Endothelial cell of umbilical vein (primary cell): ENCODE data around the gene TTC21A. TPM values are rescaled to one million over a fixed set of nuclear protein-coding genes. Genes with fewer than 3 reads are reported as not detected.

Experiments used
- BruUV-seq: library from RNA; stranded (reverse); fragments of 400-500 nt; replicated peaks from 2 replicates; lab custom pipeline; 2021; lab: Mats Ljungman, UMichigan
- CTCF ChIA-PET: fragments of 300-600, 350-600 bp; sonication (Branson Sonifier 250); formaldehyde crosslinking; loops from one replicate; lab custom pipeline; 2021; ENCODE audit warnings: antibody characterized with exemption, inconsistent platforms; lab: Charles Lee
- POLR2A ChIA-PET: fragments of 300-600, 350-600 bp; sonication (Branson Sonifier 250); formaldehyde crosslinking; loops from one replicate; lab custom pipeline; 2021; ENCODE audit warnings: antibody characterized with exemption, inconsistent platforms; lab: Charles Lee
- DNase-seq: peaks from one replicate; pipeline ENCODE4 v3.0.0-alpha.2; 2011; ENCODE audit warnings: low read depth, low spot score
- FAIRE-seq: peaks from 2 replicates; lab custom pipeline; 2011; peaks lifted over from hg19 to GRCh38; lab: Jason Lieb, UNC
- H2AFZ ChIP-seq: 2 replicates; pipeline ENCODE4 v1.6.0; 2012; ENCODE audit warnings: low read depth, low read length, control low read depth, inconsistent platforms
- H3K27ac ChIP-seq: 2 replicates; pipeline ENCODE4 v1.5.1; 2011; ENCODE audit warnings: low read depth, mild to moderate bottlenecking, control low read depth, low read length, moderate library complexity; ENCODE audit not compliant: insufficient read depth
- H3K27me3 ChIP-seq, 2 experiments: 2 replicates each; pipeline versions ENCODE4 v1.6.0 to v1.6.1; 2011; ENCODE audit warnings: low read length in 2 of 2, mixed read lengths in 1 of 2; ENCODE audit not compliant: control insufficient read depth in 2 of 2, insufficient read depth in 2 of 2
- H3K36me3 ChIP-seq, 2 experiments: 2 replicates in 1 of 2; 3 replicates in 1 of 2; pipeline ENCODE4 v1.5.1; 2011; ENCODE audit warnings: low read length in 2 of 2, mild to moderate bottlenecking in 1 of 2, moderate library complexity in 1 of 2; ENCODE audit not compliant: control insufficient read depth in 2 of 2, insufficient read depth in 2 of 2; ENCODE audit errors: extremely low read depth in 1 of 2
- H3K4me1 ChIP-seq: 3 replicates; pipeline ENCODE4 v1.5.1; 2011; ENCODE audit warnings: mild to moderate bottlenecking, low read length; ENCODE audit not compliant: control insufficient read depth, insufficient read depth; ENCODE audit errors: extremely low read depth
- H3K4me2 ChIP-seq: 2 replicates; pipeline ENCODE4 v1.6.1; 2011; ENCODE audit warnings: low read length, control low read depth, mixed read lengths; ENCODE audit not compliant: insufficient read depth
- H3K4me3 ChIP-seq, 3 experiments: fragments of 200-600 bp in 1 of 3; sonication (generic), shearing (Covaris generic) in 1 of 3; replicated peaks in 1 of 3; 2 replicates each; pipeline ENCODE4 v1.5.1; 2011 to 2016; ENCODE audit warnings: control low read depth in 3 of 3, low read length in 3 of 3, mild to moderate bottlenecking in 2 of 3, inconsistent platforms in 1 of 3, low read depth in 1 of 3, moderate library complexity in 1 of 3; ENCODE audit not compliant: insufficient read depth in 1 of 3
- H3K79me2 ChIP-seq: 2 replicates; pipeline ENCODE4 v1.6.0; 2012; ENCODE audit warnings: low read length, inconsistent platforms; ENCODE audit not compliant: control insufficient read depth, insufficient read depth
- H3K9ac ChIP-seq: replicated peaks from 2 replicates; pipeline ENCODE3; 2011; ENCODE audit warnings: low read length, control low read depth; ENCODE audit not compliant: insufficient read depth; ENCODE audit errors: extremely low read depth
- H3K9me1 ChIP-seq: replicated peaks from 3 replicates; pipeline ENCODE4 v1.6.0; 2011; ENCODE audit warnings: mild to moderate bottlenecking, low read length; ENCODE audit not compliant: control insufficient read depth, insufficient read depth; ENCODE audit errors: extremely low read depth
- H3K9me3 ChIP-seq: replicated peaks from 2 replicates; pipeline ENCODE4 v1.5.1; 2012; ENCODE audit warnings: low read length, inconsistent platforms; ENCODE audit not compliant: control insufficient read depth, insufficient read depth
- H4K20me1 ChIP-seq: replicated peaks from 2 replicates; pipeline ENCODE3; 2011; ENCODE audit warnings: mild to moderate bottlenecking, low read length; ENCODE audit not compliant: control insufficient read depth, insufficient read depth; ENCODE audit errors: extremely low read depth
- EZH2 ChIP-seq: IDR thresholded peaks from 2 replicates; pipeline ENCODE4 v1.6.1; 2012; ENCODE audit warnings: borderline replicate concordance, low read depth, mild to moderate bottlenecking, moderate library complexity, low read length, inconsistent platforms; ENCODE audit not compliant: severe bottlenecking
- FOS ChIP-seq: IDR thresholded peaks from 2 replicates; pipeline ENCODE4 v1.6.1; 2011; ENCODE audit warnings: mild to moderate bottlenecking, low read length, moderate library complexity, borderline replicate concordance; ENCODE audit not compliant: insufficient read depth
- GATA2 ChIP-seq: IDR thresholded peaks from 2 replicates; pipeline ENCODE4 v1.7.0; 2011; ENCODE audit warnings: low read depth, mild to moderate bottlenecking, moderate library complexity, mixed read lengths, low read length; ENCODE audit not compliant: insufficient read length, insufficient read depth
- JUN ChIP-seq: IDR thresholded peaks from 2 replicates; pipeline ENCODE4 v1.6.1; 2011; ENCODE audit warnings: borderline replicate concordance, low read depth; ENCODE audit not compliant: insufficient read length, insufficient read depth
- MYC ChIP-seq: IDR thresholded peaks from one replicate; pipeline ENCODE4 v1.6.1; 2011; ENCODE audit warnings: mild to moderate bottlenecking, low read depth, low read length
- POLR2A ChIP-seq: IDR thresholded peaks from 2 replicates; pipeline ENCODE4 v1.6.1; 2012; ENCODE audit warnings: low read depth, mild to moderate bottlenecking, control low read depth, low read length
- POLR2AphosphoS5 ChIP-seq: IDR thresholded peaks from 2 replicates; pipeline ENCODE4 v1.6.1; 2012; ENCODE audit warnings: low read depth, mild to moderate bottlenecking, control low read depth, low read length, moderate library complexity; ENCODE audit not compliant: insufficient read depth
- dilution Hi-C: fragments of 300-500 bp; cut with MboI; formaldehyde crosslinking; loops from one replicate; pipeline ENCODE4 v1.15.0; 2019; ENCODE audit warnings: low sequenced_read_pairs; ENCODE audit not compliant: extremely low pct_ligation_motif_present
- intact Hi-C: fragments of 100-400 bp; cut with micrococcal nuclease; formaldehyde crosslinking; loops from one replicate; pipeline ENCODE4 v1.10.0; 2022
- polyA plus RNA-seq, 4 experiments: library from polyadenylated mRNA; depleted of rRNA in 3 of 4; stranded (reverse) in 3 of 4; unstranded in 1 of 4; fragments of >200 nt; gene quantifications; 2 replicates each; pipeline versions ENCODE4 v1.2.1 to v1.2.3, GENCODE V29; 2011 to 2012; ENCODE audit warnings: missing spikeins in 1 of 4
- total RNA-seq: library from RNA; stranded (reverse); gene quantifications from 2 replicates; pipeline ENCODE4 v1.2.3, GENCODE V29; 2021
- TF ChIP-seq, protein P1 (sequence below): IDR thresholded peaks from 2 replicates; pipeline ENCODE4 v1.6.1; 2011; ENCODE audit not compliant: insufficient read depth, insufficient read length
- TF ChIP-seq, protein P2 (sequence below), 2 donors: IDR thresholded peaks; 1 replicate in 1 of 2; 2 replicates in 1 of 2; pipeline ENCODE4 v1.5.1; 2011; ENCODE audit warnings: low read length in 2 of 2, mild to moderate bottlenecking in 2 of 2, moderate library complexity in 2 of 2, control low read depth in 1 of 2, inconsistent platforms in 1 of 2, low read depth in 1 of 2; ENCODE audit not compliant: insufficient read depth in 1 of 2; ENCODE audit errors: extremely low read depth in 1 of 2

Gene TTC21A
- total and polyA plus RNA-seq, 2 donors (not counting 3 experiments of a cell fraction or from before 2014, with no cell fraction given) = 4.7 to 7.8 TPM

DNA sequence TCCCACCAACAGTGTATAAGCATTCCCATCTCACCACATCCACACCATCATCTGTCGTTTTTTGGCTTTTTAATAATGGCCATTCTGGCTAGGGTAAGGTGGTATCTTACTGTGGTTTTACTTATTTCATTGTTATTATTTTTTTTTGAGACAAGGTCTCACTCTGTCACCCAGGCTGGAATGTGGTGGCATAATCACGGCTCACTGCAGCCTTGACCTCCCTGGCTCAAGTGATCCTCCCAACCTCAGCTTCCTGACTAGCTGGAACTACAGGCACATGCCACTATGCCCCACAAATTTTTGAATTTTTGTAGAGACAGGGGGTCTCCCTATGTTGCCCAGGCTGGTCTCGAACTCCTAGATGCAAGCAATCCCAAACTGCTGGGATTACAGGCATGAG is 56.9 kb downstream of the TTC21A start:
- H3K36me3 ChIP-seq = no peaks in the 10 kb centered on the region
- no peak for TF ChIP-seq FOS
- TF ChIP-seq MYC = no peak
- TF ChIP-seq JUN = no peak
- TF ChIP-seq POLR2A = no peak
- no peak for TF ChIP-seq GATA2
- TF ChIP-seq, protein P1, sequence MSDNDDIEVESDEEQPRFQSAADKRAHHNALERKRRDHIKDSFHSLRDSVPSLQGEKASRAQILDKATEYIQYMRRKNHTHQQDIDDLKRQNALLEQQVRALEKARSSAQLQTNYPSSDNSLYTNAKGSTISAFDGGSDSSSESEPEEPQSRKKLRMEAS = no peak
- TF ChIP-seq, protein P2, sequence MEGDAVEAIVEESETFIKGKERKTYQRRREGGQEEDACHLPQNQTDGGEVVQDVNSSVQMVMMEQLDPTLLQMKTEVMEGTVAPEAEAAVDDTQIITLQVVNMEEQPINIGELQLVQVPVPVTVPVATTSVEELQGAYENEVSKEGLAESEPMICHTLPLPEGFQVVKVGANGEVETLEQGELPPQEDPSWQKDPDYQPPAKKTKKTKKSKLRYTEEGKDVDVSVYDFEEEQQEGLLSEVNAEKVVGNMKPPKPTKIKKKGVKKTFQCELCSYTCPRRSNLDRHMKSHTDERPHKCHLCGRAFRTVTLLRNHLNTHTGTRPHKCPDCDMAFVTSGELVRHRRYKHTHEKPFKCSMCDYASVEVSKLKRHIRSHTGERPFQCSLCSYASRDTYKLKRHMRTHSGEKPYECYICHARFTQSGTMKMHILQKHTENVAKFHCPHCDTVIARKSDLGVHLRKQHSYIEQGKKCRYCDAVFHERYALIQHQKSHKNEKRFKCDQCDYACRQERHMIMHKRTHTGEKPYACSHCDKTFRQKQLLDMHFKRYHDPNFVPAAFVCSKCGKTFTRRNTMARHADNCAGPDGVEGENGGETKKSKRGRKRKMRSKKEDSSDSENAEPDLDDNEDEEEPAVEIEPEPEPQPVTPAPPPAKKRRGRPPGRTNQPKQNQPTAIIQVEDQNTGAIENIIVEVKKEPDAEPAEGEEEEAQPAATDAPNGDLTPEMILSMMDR (IDR thresholded peaks at IDR 0.05; ENCODE audit: extremely low read depth in 1 of 2, insufficient read depth in 1 of 2, low read depth in 1 of 2, low read length in 2 of 2) = no peak
- TF ChIP-seq EZH2 = no peak
- TF ChIP-seq POLR2AphosphoS5 = no peak
- no peaks in the 10 kb centered on the region for H3K9me1 ChIP-seq
- H3K79me2 ChIP-seq = no peaks in the 10 kb centered on the region
- peaks cover 29% of the 10 kb centered on the region for H3K4me1 ChIP-seq
- ChIA-PET CTCF (no interaction called here), POLR2A (no interaction called here)
- H3K27ac ChIP-seq = no peak overlapping the region
- no peak overlapping the region for H3K4me2 ChIP-seq
- no peaks in the 10 kb centered on the region for H3K9me3 ChIP-seq
- no peak overlapping the region for H3K9ac ChIP-seq
- intact Hi-C loops = no loop called here
- dilution Hi-C loops = no loop called here
- H2AFZ ChIP-seq = no peak overlapping the region
- H3K4me3 ChIP-seq = no peak overlapping the region
- H3K27me3 ChIP-seq = no peaks in the 10 kb centered on the region
- no peaks in the 10 kb centered on the region for H4K20me1 ChIP-seq
- FAIRE-seq = no peak
- no TSS peak for BruUV-seq
- no peak for DNase-seq
